Caco-2 (cell line): ENCODE measurements around the gene GRM4. TPM values are rescaled to one million over a fixed set of nuclear protein-coding genes. Genes with fewer than 3 reads are reported as not detected.

Experiments used
- BruUV-seq: library from RNA; stranded (reverse); fragments of 400-500 nt; replicated peaks from 2 replicates; lab custom pipeline; 2021; lab: Mats Ljungman, UMichigan
- CTCF ChIA-PET: fragments of 300-600 bp; sonication (Branson Sonifier 250); formaldehyde crosslinking; loops from one replicate; lab custom pipeline; 2022; ENCODE audit warnings: antibody characterized with exemption; lab: Charles Lee
- POLR2A ChIA-PET: fragments of 300-600 bp; sonication (Branson Sonifier 250); formaldehyde crosslinking; loops from one replicate; lab custom pipeline; 2022; ENCODE audit warnings: antibody characterized with exemption; lab: Charles Lee
- DNase-seq, 2 experiments: peaks; one replicate each; pipeline versions ENCODE4 v3.0.0 to v3.0.0-alpha.2; 2020 to 2022
- H3K27me3 ChIP-seq: replicated peaks from 2 replicates; pipeline ENCODE4 v1.6.0; 2011; ENCODE audit warnings: low read length; ENCODE audit not compliant: control insufficient read depth, insufficient read depth
- H3K36me3 ChIP-seq: 2 replicates; pipeline ENCODE4 v1.5.1; 2011; ENCODE audit warnings: low read length; ENCODE audit not compliant: control insufficient read depth, insufficient read depth
- H3K4me1 ChIP-seq: fragments of 250-450 bp; sonication (Bioruptor Pico); 2 replicates; pipeline ENCODE4 v1.5.1; 2020; ENCODE audit warnings: mild to moderate bottlenecking
- H3K4me3 ChIP-seq: 2 replicates; pipeline ENCODE4 v1.5.1; 2011; ENCODE audit warnings: low read depth, mild to moderate bottlenecking, control low read depth, low read length
- H3K9me3 ChIP-seq: fragments of 250-450 bp; sonication (Bioruptor Pico); 2 replicates; pipeline ENCODE4 v1.5.1; 2020; ENCODE audit warnings: mild to moderate bottlenecking, moderate library complexity
- H3K27ac Mint-ChIP-seq: one replicate; pipeline ENCODE4 v1.8.0; 2022; ENCODE audit warnings: mixed read lengths; ENCODE audit not compliant: unreplicated experiment
- H3K27me3 Mint-ChIP-seq: one replicate; pipeline ENCODE4 v1.8.0; 2022; ENCODE audit warnings: mixed read lengths; ENCODE audit not compliant: insufficient read depth, unreplicated experiment
- H3K36me3 Mint-ChIP-seq: one replicate; pipeline ENCODE4 v1.8.0; 2022; ENCODE audit warnings: mild to moderate bottlenecking, mixed read lengths; ENCODE audit not compliant: insufficient read depth, unreplicated experiment
- H3K4me1 Mint-ChIP-seq: one replicate; pipeline ENCODE4 v1.8.0; 2022; ENCODE audit warnings: low read depth, mixed read lengths; ENCODE audit not compliant: unreplicated experiment
- H3K4me3 Mint-ChIP-seq: one replicate; pipeline ENCODE4 v1.8.0; 2022; ENCODE audit warnings: mild to moderate bottlenecking, moderate library complexity, mixed read lengths; ENCODE audit not compliant: unreplicated experiment
- H3K9me3 Mint-ChIP-seq: one replicate; pipeline ENCODE4 v1.8.0; 2022; ENCODE audit warnings: mixed read lengths; ENCODE audit not compliant: unreplicated experiment
- CTCF ChIP-seq, 2 experiments: fragments of 200-600 bp in 1 of 2; IDR thresholded peaks; 1 replicate in 1 of 2; 2 replicates in 1 of 2; pipeline versions ENCODE4 v1.5.1 to v1.8.0; 2011 to 2022; ENCODE audit warnings: antibody characterized with exemption in 1 of 2, control low read depth in 1 of 2, inconsistent platforms in 1 of 2, low read depth in 1 of 2, low read length in 1 of 2, mild to moderate bottlenecking in 1 of 2, moderate library complexity in 1 of 2; ENCODE audit not compliant: insufficient read depth in 1 of 2, severe bottlenecking in 1 of 2, unreplicated experiment in 1 of 2
- intact Hi-C: fragments of 100-400 bp; cut with micrococcal nuclease; formaldehyde crosslinking; loops from one replicate; pipeline ENCODE4 v1.10.0; 2022; ENCODE audit not compliant: unreplicated experiment
- total RNA-seq: library from RNA; stranded (reverse); gene quantifications from 2 replicates; pipeline ENCODE4 v1.2.3, GENCODE V29; 2022

The GRM4 gene
- total RNA-seq, 1 experiment from 2014 or later: 0.09 TPM

- ChIA-PET CTCF (no interaction called here), POLR2A (interaction anchor here (0.5 kb wide), 1 partner anchor 342 kb away, joined by 4 read pairs; no protein-coding TSS in a partner anchor)
- no TSS peak for BruUV-seq
- no peak for TF ChIP-seq CTCF (IDR thresholded peaks at IDR 0.05; ENCODE audit: insufficient read depth in 1 of 2, low read depth in 1 of 2, low read length in 1 of 2, severe bottlenecking in 1 of 2, unreplicated experiment in 1 of 2)
- Histone ChIP-seq H3K27me3 (peaks cover 2% of the 10 kb centered on the region; the same call in 1 of the 2 replicates), H3K9me3 (peaks cover 9% of the 10 kb centered on the region), H3K36me3 (no peaks in the 10 kb centered on the region), H3K4me3 (no peak overlapping the region), H3K4me1 (peaks cover 4% of the 10 kb centered on the region; the same call in 1 of the 2 replicates)
- H3K27me3 Mint-ChIP-seq: peaks cover 9% of the 10 kb centered on the region
- no peak overlapping the region for H3K4me3 Mint-ChIP-seq
- peak in 1 of 2 experiments; percentile 10 for DNase-seq
- H3K27ac Mint-ChIP-seq: no peak overlapping the region
- no peaks in the 10 kb centered on the region for H3K4me1 Mint-ChIP-seq
- H3K36me3 Mint-ChIP-seq: peaks cover 10% of the 10 kb centered on the region
- H3K9me3 Mint-ChIP-seq: no peaks in the 10 kb centered on the region
- intact Hi-C loops: loop anchor here (10.0 kb wide), 1 partner anchor 173 kb away; no protein-coding TSS in a partner anchor
Observed at GRCh38 chr6:34157851-34158250, 12.0 kb upstream of the GRM4 start.

GRCh38 chr6:34157236-34157830 lies 11.4 kb upstream of the GRM4 start:
- CTCF ChIA-PET: interaction anchor here (5.9 kb wide), 1 partner anchor 103 kb away, joined by 39 read pairs; no protein-coding TSS in a partner anchor
- no peaks in the 10 kb centered on the region for H3K4me1 Mint-ChIP-seq

More at GRCh38 chr6:34157236-34157830, 11.4 kb upstream of the GRM4 start:
- POLR2A ChIA-PET: interaction anchor here (0.5 kb wide), 1 partner anchor 341 kb away, joined by 4 read pairs; no protein-coding TSS in a partner anchor
- intact Hi-C loops: loop anchor here (10.0 kb wide), 1 partner anchor 173 kb away; no protein-coding TSS in a partner anchor
- Histone ChIP-seq H3K9me3 (peaks cover 9% of the 10 kb centered on the region), H3K4me3 (no peak overlapping the region), H3K4me1 (peaks cover 4% of the 10 kb centered on the region; the same call in 1 of the 2 replicates), H3K27me3 (peaks cover 2% of the 10 kb centered on the region; the same call in 1 of the 2 replicates), H3K36me3 (no peaks in the 10 kb centered on the region)
- H3K27me3 Mint-ChIP-seq: peaks cover 9% of the 10 kb centered on the region
- no peaks in the 10 kb centered on the region for H3K9me3 Mint-ChIP-seq
- H3K4me3 Mint-ChIP-seq: no peak overlapping the region
- no TSS peak for BruUV-seq
- TF ChIP-seq CTCF (IDR thresholded peaks at IDR 0.05; ENCODE audit: insufficient read depth in 1 of 2, low read depth in 1 of 2, low read length in 1 of 2, severe bottlenecking in 1 of 2, unreplicated experiment in 1 of 2): no peak
- H3K27ac Mint-ChIP-seq: no peak overlapping the region
- H3K36me3 Mint-ChIP-seq: peaks cover 10% of the 10 kb centered on the region
- peak in 1 of 2 experiments; percentile 19 for DNase-seq
